SK-N-SH (cell line): ENCODE results near the gene TMEM271. TPM values are rescaled to one million over a fixed set of nuclear protein-coding genes. Genes with fewer than 3 reads are reported as not detected.

Experiments used
- CTCF ChIA-PET: fragments of 300-600, 350-600 bp; formaldehyde crosslinking; extraction: SDS; loops from one replicate; lab custom pipeline; 2021; lab: Yijun Ruan, JAX
- POLR2A ChIA-PET: fragments of 350-600 bp; sonication (Branson Sonifier 250); formaldehyde crosslinking; extraction: SDS; loops from one replicate; lab custom pipeline; 2020; ENCODE audit warnings: antibody characterized with exemption, inconsistent platforms; lab: Yijun Ruan, JAX
- DNase-seq: peaks from one replicate; pipeline ENCODE4 v3.0.0; 2012
- H2AFZ ChIP-seq: fragments of 200-600 bp; sonication (generic); 2 replicates; pipeline ENCODE4 v1.8.1; 2016; ENCODE audit warnings: antibody characterized with exemption, mild to moderate bottlenecking, low read depth
- H3F3A ChIP-seq: fragments of 200-600 bp; sonication (generic); replicated peaks from 2 replicates; pipeline ENCODE3; 2016; ENCODE audit warnings: antibody characterized with exemption, mild to moderate bottlenecking; ENCODE audit not compliant: insufficient read depth
- H3K27ac ChIP-seq, 2 experiments: fragments of 200-500 bp in 1 of 2; fragments of 200-600 bp in 1 of 2; sonication (Bioruptor generic) in 1 of 2; sonication (generic), shearing (Covaris generic) in 1 of 2; 2 replicates each; pipeline versions ENCODE4 v1.5.1 to v1.6.1; 2014 to 2016; ENCODE audit warnings: low read depth in 2 of 2, inconsistent platforms in 1 of 2, low read length in 1 of 2, mild to moderate bottlenecking in 1 of 2, mixed read lengths in 1 of 2
- H3K27me3 ChIP-seq: fragments of 200-600 bp; sonication (generic), shearing (Covaris generic); 2 replicates; pipeline ENCODE4 v1.6.1; 2016; ENCODE audit warnings: mixed run types; ENCODE audit not compliant: insufficient read depth
- H3K36me3 ChIP-seq, 2 experiments: fragments of 200-500 bp in 1 of 2; fragments of 200-600 bp in 1 of 2; sonication (Bioruptor generic) in 1 of 2; sonication (generic) in 1 of 2; replicated peaks in 1 of 2; 2 replicates each; pipeline versions ENCODE3 to v1.5.1; 2014 to 2016; ENCODE audit warnings: low read length in 1 of 2, mild to moderate bottlenecking in 1 of 2; ENCODE audit not compliant: insufficient read depth in 2 of 2, control insufficient read depth in 1 of 2
- H3K4me1 ChIP-seq, 2 experiments: fragments of 200-500 bp in 1 of 2; fragments of 200-600 bp in 1 of 2; sonication (Bioruptor generic) in 1 of 2; sonication (generic), shearing (Covaris generic) in 1 of 2; 2 replicates each; pipeline versions ENCODE4 v1.5.1 to v1.6.1; 2014 to 2016; ENCODE audit warnings: low read depth in 1 of 2, low read length in 1 of 2, mixed run types in 1 of 2; ENCODE audit not compliant: insufficient read depth in 2 of 2, control insufficient read depth in 1 of 2
- H3K4me2 ChIP-seq: fragments of 200-600 bp; sonication (generic), shearing (Covaris generic); 2 replicates; pipeline ENCODE4 v1.6.1; 2017; ENCODE audit warnings: mixed run types
- H3K4me3 ChIP-seq, 2 experiments: fragments of 200-500 bp in 1 of 2; fragments of 200-600 bp in 1 of 2; sonication (Bioruptor generic) in 1 of 2; sonication (generic), shearing (Covaris generic) in 1 of 2; 2 replicates each; pipeline versions ENCODE4 v1.5.1 to v1.8.1; 2014 to 2016; ENCODE audit warnings: low read depth in 2 of 2, inconsistent platforms in 1 of 2, low read length in 1 of 2, mild to moderate bottlenecking in 1 of 2, mixed read lengths in 1 of 2, moderate library complexity in 1 of 2
- H3K79me2 ChIP-seq: fragments of 200-600 bp; sonication (generic); 2 replicates; pipeline ENCODE4 v1.8.1; 2017; ENCODE audit warnings: mild to moderate bottlenecking; ENCODE audit not compliant: insufficient read depth
- H3K9ac ChIP-seq: fragments of 200-600 bp; sonication (generic); 2 replicates; pipeline ENCODE4 v1.6.1; 2017; ENCODE audit warnings: mixed run types
- H3K9me2 ChIP-seq: fragments of 200-600 bp; sonication (generic); 2 replicates; pipeline ENCODE4 v1.6.1; 2017; ENCODE audit warnings: mixed run types
- H3K9me3 ChIP-seq: fragments of 200-600 bp; sonication (generic); 2 replicates; pipeline ENCODE4 v1.6.1; 2017; ENCODE audit warnings: mixed run types, mild to moderate bottlenecking, moderate library complexity
- H4K20me1 ChIP-seq: fragments of 200-600 bp; sonication (generic); 2 replicates; pipeline ENCODE4 v1.6.1; 2017; ENCODE audit warnings: mild to moderate bottlenecking, mixed run types; ENCODE audit not compliant: insufficient read depth
- ELF1 ChIP-seq: IDR thresholded peaks from 2 replicates; pipeline ENCODE4 v1.4.0; 2012
- EP300 ChIP-seq, 2 experiments: IDR thresholded peaks; 2 replicates each; pipeline versions ENCODE4 v1.4.0 to v1.6.1; 2012; ENCODE audit warnings: borderline replicate concordance in 1 of 2, low read depth in 1 of 2, low read length in 1 of 2
- FOSL2 ChIP-seq: IDR thresholded peaks from 2 replicates; pipeline ENCODE4 v1.4.0; 2012; ENCODE audit warnings: low read depth, mild to moderate bottlenecking, moderate library complexity, borderline replicate concordance
- FOXJ3 ChIP-seq: sonication (generic); formaldehyde crosslinking; IDR thresholded peaks from 2 replicates; pipeline ENCODE4 v1.5.1; 2020; ENCODE audit warnings: mild to moderate bottlenecking, missing genetic modification reagents
- GABPA ChIP-seq: IDR thresholded peaks from 2 replicates; pipeline ENCODE4 v1.4.0; 2012; ENCODE audit warnings: low read depth, mild to moderate bottlenecking
- MEF2A ChIP-seq: IDR thresholded peaks from 2 replicates; pipeline ENCODE4 v1.4.0; 2012; ENCODE audit warnings: low read depth, borderline replicate concordance
- MXI1 ChIP-seq: IDR thresholded peaks from 2 replicates; pipeline ENCODE4 v1.6.1; 2012; ENCODE audit warnings: mild to moderate bottlenecking, low read depth, low read length, improper control_type of control experiment
- RAD21 ChIP-seq: IDR thresholded peaks from 2 replicates; pipeline ENCODE4 v1.6.1; 2012; ENCODE audit warnings: mild to moderate bottlenecking, low read length
- RXRA ChIP-seq: IDR thresholded peaks from 2 replicates; pipeline ENCODE4 v1.4.0; 2012; ENCODE audit warnings: low read depth, mild to moderate bottlenecking, borderline replicate concordance
- SIN3A ChIP-seq: IDR thresholded peaks from 2 replicates; pipeline ENCODE4 v1.6.1; 2012; ENCODE audit warnings: low read depth, mild to moderate bottlenecking, low read length, moderate library complexity, borderline replicate concordance
- SMC3 ChIP-seq: IDR thresholded peaks from 2 replicates; pipeline ENCODE4 v1.6.1; 2012; ENCODE audit warnings: low read depth, low read length, improper control_type of control experiment
- WGBS: methylation state at CpG from one replicate; pipeline ENCODE4 v1.1.6; 2017; ENCODE audit warnings: low lambda C conversion rate; 5-methylcytosine and 5-hydroxymethylcytosine counted together
- polyA plus RNA-seq, 3 experiments: library from polyadenylated mRNA; depleted of rRNA; stranded (reverse); fragments of >200 nt; gene quantifications; 2 replicates each; pipeline ENCODE4 v1.2.3, GENCODE V29; 2012
- TF ChIP-seq, protein P1 (sequence below): fragments of 150-350 bp; IDR thresholded peaks from 2 replicates; pipeline ENCODE4 v1.6.1; 2016; ENCODE audit warnings: mild to moderate bottlenecking, low read depth, low read length

The TMEM271 gene
- polyA plus RNA-seq, 1 of the 3 experiments (the other 2 are of a cell fraction), result not detected

DNA sequence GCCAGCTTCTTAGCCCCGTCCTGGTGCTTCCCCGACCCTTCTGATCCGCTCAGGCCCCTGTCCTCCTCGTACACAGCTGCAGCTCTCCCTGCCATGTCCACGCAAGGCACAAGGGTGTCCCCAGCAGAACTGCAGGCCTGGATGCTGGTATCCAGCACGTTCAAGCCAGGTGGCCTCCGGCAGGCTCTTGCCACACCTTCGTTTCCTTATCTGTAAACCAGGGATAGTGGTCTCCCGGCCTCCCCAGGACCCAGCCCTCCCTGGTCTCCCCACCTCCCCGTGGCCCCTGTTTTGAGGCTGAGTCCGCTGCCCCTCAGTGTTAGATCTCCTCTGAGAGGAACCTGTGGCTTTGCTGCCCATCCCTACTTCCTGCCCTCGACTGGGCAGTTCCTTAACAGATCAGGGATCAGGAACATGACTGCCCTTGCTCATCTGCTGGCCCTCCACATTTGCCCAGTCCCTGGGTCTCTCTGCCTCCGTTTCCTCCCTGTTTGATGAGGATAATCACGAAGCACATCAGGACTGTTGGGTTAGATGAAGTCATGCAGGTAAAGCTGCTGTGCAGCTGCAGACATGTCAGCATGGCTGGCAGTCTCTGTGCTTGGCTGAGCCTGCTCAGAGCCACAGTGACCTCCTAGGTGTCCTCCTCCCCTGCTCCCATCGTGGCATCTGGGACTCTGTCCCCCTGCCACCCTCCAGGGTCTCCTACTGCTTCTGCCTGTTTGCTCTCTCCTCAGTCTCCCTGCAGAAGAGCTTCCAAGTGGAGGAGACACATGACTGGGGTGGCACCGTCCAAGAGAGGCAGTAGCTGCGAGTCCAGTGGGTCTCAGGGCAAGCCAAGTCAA, 44.2 kb downstream of the TMEM271 start:
- H4K20me1 ChIP-seq, result no peaks in the 10 kb centered on the region
- H3K4me2 ChIP-seq, result no peak overlapping the region
- no peak overlapping the region for H3K27ac ChIP-seq
- no peak overlapping the region for H2AFZ ChIP-seq
- no peaks in the 10 kb centered on the region for H3K79me2 ChIP-seq
- CTCF ChIA-PET, result no interaction called here
- no peak for DNase-seq
- no peaks in the 10 kb centered on the region for H3K27me3 ChIP-seq
- peaks cover 18 to 91% of the 10 kb centered on the region in 2 experiments for H3K36me3 ChIP-seq
- no peak for TF ChIP-seq EP300 (IDR thresholded peaks at IDR 0.05; ENCODE audit: borderline replicate concordance in 1 of 2, low read depth in 1 of 2, low read length in 1 of 2)
- H3K9me3 ChIP-seq, result no peaks in the 10 kb centered on the region
- H3K9me2 ChIP-seq, result no peaks in the 10 kb centered on the region
- H3F3A ChIP-seq, result no peaks in the 10 kb centered on the region
- POLR2A ChIA-PET, result no interaction called here
- H3K9ac ChIP-seq, result no peak overlapping the region
- H3K4me3 ChIP-seq, result no peak overlapping the region
- WGBS, result 93% methylated on average over 14 of the region's 17 CpGs
- H3K4me1 ChIP-seq, result no peaks in the 10 kb centered on the region

DNA sequence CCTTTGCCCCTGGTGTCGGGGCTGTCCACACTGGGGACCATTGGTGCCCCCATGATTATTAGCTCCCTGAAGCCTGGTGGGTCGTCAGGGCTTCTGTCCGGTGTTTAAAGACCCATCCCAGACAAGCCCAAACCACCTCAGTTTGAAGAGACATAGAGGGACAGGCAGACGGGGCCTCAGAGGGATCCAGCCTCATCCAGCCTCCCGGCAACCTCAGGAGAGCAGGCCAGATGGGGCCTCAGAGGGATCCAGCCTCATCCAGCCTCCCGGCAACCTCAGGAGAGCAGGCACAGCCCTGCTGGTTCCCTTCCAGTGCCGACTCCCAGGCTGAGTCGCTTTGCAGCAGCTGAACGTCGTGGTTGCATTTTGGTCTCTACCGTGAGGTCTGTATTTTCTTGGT, 45.0 kb downstream of the TMEM271 start:
- TF ChIP-seq GABPA, result no peak
- TF ChIP-seq FOXJ3, result no peak
- TF ChIP-seq FOSL2, result no peak
- no peak for TF ChIP-seq RAD21
- Histone ChIP-seq H2AFZ (no peak overlapping the region), H3K9me3 (no peaks in the 10 kb centered on the region), H3K36me3 (peaks cover 18 to 84% of the 10 kb centered on the region in 2 experiments), H3K27me3 (no peaks in the 10 kb centered on the region), H3K4me3 (no peak overlapping the region), H3K9me2 (no peaks in the 10 kb centered on the region), H3K79me2 (no peaks in the 10 kb centered on the region), H3K4me1 (no peaks in the 10 kb centered on the region), H3F3A (no peaks in the 10 kb centered on the region), H4K20me1 (no peaks in the 10 kb centered on the region), H3K27ac (no peak overlapping the region), H3K9ac (no peak overlapping the region), H3K4me2 (no peak overlapping the region)
- no peak for DNase-seq
- ChIA-PET CTCF (no interaction called here), POLR2A (no interaction called here)
- 98% methylated on average over 8 of the region's 11 CpGs for WGBS

DNA sequence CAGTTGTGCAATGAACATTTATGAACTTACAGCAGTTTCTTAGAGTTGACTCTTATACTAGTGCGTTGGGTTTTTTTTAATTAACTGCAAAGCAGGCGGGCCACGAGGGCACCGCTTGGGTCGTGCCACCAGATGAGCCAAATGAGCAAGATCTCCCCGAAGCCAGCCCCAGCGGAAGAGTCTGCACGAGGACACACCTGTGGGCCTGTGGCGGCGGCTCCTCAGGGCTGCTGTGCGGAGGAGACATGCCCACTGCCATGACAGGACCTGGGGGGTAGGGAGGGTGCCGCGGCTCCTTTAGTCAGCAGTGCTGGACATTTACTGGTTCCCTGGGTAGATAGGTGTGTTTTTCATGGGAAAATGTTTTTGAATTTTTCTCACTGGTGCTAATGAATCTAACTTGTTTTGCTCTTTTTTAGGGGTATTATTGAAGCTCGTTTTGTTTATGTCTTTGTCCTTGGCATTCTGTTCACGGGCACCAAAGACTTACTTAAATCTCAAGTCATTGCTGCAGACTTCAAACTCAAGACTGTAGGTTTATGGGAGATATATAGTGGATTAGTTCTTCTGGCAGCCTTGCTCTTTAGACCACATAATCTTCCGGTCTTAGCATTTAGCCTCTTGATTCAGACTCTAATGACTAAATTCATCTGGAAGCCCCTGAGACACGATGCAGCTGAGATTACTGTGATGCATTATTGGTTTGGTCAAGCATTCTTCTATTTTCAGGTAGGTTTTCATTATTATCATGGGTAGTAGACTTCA, 45.9 kb downstream of the TMEM271 start:
- no peaks in the 10 kb centered on the region for H3K27me3 ChIP-seq
- no peaks in the 10 kb centered on the region for H3K79me2 ChIP-seq
- H3K9ac ChIP-seq, result no peak overlapping the region
- TF ChIP-seq SIN3A (no peak), MXI1 (no peak), SMC3 (no peak), RXRA (no peak), FOXJ3 (no peak), FOSL2 (no peak), MEF2A (no peak), ELF1 (no peak)
- TF ChIP-seq, protein P1, sequence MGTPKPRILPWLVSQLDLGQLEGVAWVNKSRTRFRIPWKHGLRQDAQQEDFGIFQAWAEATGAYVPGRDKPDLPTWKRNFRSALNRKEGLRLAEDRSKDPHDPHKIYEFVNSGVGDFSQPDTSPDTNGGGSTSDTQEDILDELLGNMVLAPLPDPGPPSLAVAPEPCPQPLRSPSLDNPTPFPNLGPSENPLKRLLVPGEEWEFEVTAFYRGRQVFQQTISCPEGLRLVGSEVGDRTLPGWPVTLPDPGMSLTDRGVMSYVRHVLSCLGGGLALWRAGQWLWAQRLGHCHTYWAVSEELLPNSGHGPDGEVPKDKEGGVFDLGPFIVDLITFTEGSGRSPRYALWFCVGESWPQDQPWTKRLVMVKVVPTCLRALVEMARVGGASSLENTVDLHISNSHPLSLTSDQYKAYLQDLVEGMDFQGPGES, result no peak
- no peaks in the 10 kb centered on the region for H3K9me3 ChIP-seq
- no peak overlapping the region for H3K27ac ChIP-seq
- no peak overlapping the region for H2AFZ ChIP-seq
- no peak overlapping the region for H3K4me3 ChIP-seq
- no peak for DNase-seq
- 88% methylated on average over 17 of the region's 17 CpGs for WGBS
- ChIA-PET CTCF (no interaction called here), POLR2A (no interaction called here)
- no peaks in the 10 kb centered on the region for H3K4me1 ChIP-seq
- no peaks in the 10 kb centered on the region for H3F3A ChIP-seq
- H3K4me2 ChIP-seq, result no peak overlapping the region
- H3K9me2 ChIP-seq, result no peaks in the 10 kb centered on the region
- H3K36me3 ChIP-seq, result peaks cover 22 to 84% of the 10 kb centered on the region in 2 experiments
- H4K20me1 ChIP-seq, result no peaks in the 10 kb centered on the region
